Inflammatory macrophage treated with lipopolysaccharide for 4 hours (primary cell): ENCODE measurements around the gene CCNK.

Experiments used
- DNase-seq: peaks from one replicate; pipeline ENCODE4 v3.0.0-alpha.2; 2020

The CCNK gene

GRCh38 chr14:99508896-99509629, 27.9 kb downstream of the CCNK start:
- no peak for DNase-seq

- no peak for DNase-seq
These were observed 28.8 kb downstream of the CCNK start for GRCh38 chr14:99509871-99510555.

- DNase-seq: no peak
These were observed 29.4 kb downstream of the CCNK start for GRCh38 chr14:99510556-99511139.

GRCh38 chr14:99511421-99512109, 30.4 kb downstream of the CCNK start:
- DNase-seq: no peak

GRCh38 chr14:99512110-99512449, 30.9 kb downstream of the CCNK start:
- no peak for DNase-seq

GRCh38 chr14:99512571-99513182, 31.5 kb downstream of the CCNK start:
- DNase-seq: no peak

GRCh38 chr14:99513183-99513694, 32.0 kb downstream of the CCNK start:
- no peak for DNase-seq

- DNase-seq: no peak
These were observed 32.8 kb downstream of the CCNK start for GRCh38 chr14:99513946-99514551.

- no peak for DNase-seq
These were observed 33.5 kb downstream of the CCNK start for GRCh38 chr14:99514552-99515300.

GRCh38 chr14:99515301-99516155, 34.3 kb downstream of the CCNK start:
- no peak for DNase-seq

- no peak for DNase-seq
These were observed 35.1 kb downstream of the CCNK start for GRCh38 chr14:99516156-99516870.

- no peak for DNase-seq
These were observed 35.8 kb downstream of the CCNK start for GRCh38 chr14:99516871-99517642.

GRCh38 chr14:99517643-99518381, 36.6 kb downstream of the CCNK start:
- DNase-seq: no peak

GRCh38 chr14:99518441-99519346, 37.5 kb downstream of the CCNK start:
- peak; percentile 49 for DNase-seq

GRCh38 chr14:99519347-99519881, 38.2 kb downstream of the CCNK start:
- peak; percentile 15 for DNase-seq

- no peak for DNase-seq
These were observed 38.8 kb downstream of the CCNK start for GRCh38 chr14:99519931-99520421.

GRCh38 chr14:99520571-99521081, 39.4 kb downstream of the CCNK start:
- DNase-seq: no peak
